Measurements from ENCODE around the gene RXRG.

The RXRG gene

DNA sequence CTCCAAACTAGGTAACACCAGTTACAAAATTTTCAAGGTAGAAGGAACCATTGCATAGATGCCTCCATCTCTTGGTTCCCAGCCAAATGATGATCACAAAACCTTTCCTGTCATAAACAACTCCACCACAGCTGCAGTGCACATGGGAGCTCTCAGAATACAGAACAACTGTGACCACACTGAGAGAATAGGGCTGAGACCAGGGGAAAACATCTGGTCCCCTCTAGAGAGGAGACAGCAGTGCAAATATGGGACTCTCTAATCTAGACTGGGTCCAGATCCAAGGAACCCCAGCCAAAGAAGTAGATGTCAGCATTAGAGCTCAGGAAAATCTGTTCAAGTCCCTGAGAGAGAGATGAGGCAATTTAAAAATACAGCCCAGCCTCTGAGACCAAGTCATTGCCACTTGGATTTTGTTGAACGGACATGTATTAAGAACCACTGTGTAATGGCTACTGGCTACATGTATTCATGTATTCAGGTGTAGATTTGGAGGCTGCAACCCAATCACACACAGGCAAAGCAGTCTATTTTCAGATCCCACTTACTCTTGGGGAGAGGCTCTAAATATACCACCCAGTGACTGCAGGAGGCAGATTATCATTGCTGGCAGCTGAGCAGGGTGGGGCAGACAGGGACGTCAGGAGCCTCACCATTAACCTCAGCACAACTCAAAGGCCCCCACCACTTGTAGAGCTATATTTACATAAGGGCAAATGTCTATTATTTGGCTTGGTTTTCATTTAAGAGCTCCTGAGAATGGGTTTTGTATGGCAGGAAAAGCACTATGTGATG, 7.6 kb upstream of the RXRG start:
- TF ChIP-seq EZH2phosphoT487 (IDR thresholded peaks at IDR 0.05; ENCODE audit: low read depth) = no peak
- TF ChIP-seq, protein P1, sequence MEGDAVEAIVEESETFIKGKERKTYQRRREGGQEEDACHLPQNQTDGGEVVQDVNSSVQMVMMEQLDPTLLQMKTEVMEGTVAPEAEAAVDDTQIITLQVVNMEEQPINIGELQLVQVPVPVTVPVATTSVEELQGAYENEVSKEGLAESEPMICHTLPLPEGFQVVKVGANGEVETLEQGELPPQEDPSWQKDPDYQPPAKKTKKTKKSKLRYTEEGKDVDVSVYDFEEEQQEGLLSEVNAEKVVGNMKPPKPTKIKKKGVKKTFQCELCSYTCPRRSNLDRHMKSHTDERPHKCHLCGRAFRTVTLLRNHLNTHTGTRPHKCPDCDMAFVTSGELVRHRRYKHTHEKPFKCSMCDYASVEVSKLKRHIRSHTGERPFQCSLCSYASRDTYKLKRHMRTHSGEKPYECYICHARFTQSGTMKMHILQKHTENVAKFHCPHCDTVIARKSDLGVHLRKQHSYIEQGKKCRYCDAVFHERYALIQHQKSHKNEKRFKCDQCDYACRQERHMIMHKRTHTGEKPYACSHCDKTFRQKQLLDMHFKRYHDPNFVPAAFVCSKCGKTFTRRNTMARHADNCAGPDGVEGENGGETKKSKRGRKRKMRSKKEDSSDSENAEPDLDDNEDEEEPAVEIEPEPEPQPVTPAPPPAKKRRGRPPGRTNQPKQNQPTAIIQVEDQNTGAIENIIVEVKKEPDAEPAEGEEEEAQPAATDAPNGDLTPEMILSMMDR (IDR thresholded peaks at IDR 0.05; ENCODE audit: low read depth, low read length) = no peak
- Histone ChIP-seq H4K20me1 (ENCODE audit: insufficient read depth, low read length) (no peaks in the 10 kb centered on the region), H3K36me3 (replicated peaks; ENCODE audit: low read depth, low read length) (no peaks in the 10 kb centered on the region), H3K27ac (ENCODE audit: low read length) (no peak overlapping the region), H3K27me3 (ENCODE audit: low read depth, low read length) (peaks cover 62% of the 10 kb centered on the region), H3K4me2 (ENCODE audit: low read length) (no peak overlapping the region), H3K9ac (ENCODE audit: low read length) (no peak overlapping the region), H3K9me3 (ENCODE audit: insufficient read depth, low read length) (no peaks in the 10 kb centered on the region), H3K4me1 (ENCODE audit: low read length) (no peaks in the 10 kb centered on the region), H3K79me2 (ENCODE audit: low read length) (no peaks in the 10 kb centered on the region), H3K4me3 (ENCODE audit: low read length) (no peak overlapping the region), H2AFZ (ENCODE audit: low read depth, low read length) (no peak overlapping the region)

DNA sequence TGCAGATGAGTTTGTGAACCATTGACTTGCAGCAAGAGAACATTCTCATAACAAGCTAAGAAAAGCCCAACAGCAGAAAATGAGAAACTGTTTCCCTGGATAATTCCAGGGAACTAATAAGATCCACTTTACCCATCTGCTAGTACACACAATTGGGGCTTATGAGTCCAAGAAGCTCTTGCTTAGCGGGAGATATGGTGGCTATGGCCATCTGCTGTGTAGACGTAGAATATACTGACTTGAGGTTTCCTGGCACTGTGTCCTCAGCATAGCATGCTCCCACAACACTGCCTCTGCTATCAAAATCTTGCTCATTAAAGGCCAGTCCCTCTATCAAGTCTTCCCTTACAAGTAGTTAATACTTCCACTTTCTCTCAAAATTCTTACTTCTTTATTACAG, 6.8 kb upstream of the RXRG start:
- H3K9me3 ChIP-seq (ENCODE audit: insufficient read depth, low read length) = no peaks in the 10 kb centered on the region
- H3K79me2 ChIP-seq (ENCODE audit: low read length) = no peaks in the 10 kb centered on the region
- H3K4me3 ChIP-seq (ENCODE audit: low read length) = no peak overlapping the region
- no peaks in the 10 kb centered on the region for H3K36me3 ChIP-seq (replicated peaks; ENCODE audit: low read depth, low read length)
- H3K9ac ChIP-seq (ENCODE audit: low read length) = no peak overlapping the region
- H3K4me1 ChIP-seq (ENCODE audit: low read length) = no peaks in the 10 kb centered on the region
- no peak overlapping the region for H2AFZ ChIP-seq (ENCODE audit: low read depth, low read length)
- peaks cover 62% of the 10 kb centered on the region for H3K27me3 ChIP-seq (ENCODE audit: low read depth, low read length)
- H3K4me2 ChIP-seq (ENCODE audit: low read length) = no peak overlapping the region
- no peaks in the 10 kb centered on the region for H4K20me1 ChIP-seq (ENCODE audit: insufficient read depth, low read length)
- no peak for TF ChIP-seq EZH2phosphoT487 (IDR thresholded peaks at IDR 0.05; ENCODE audit: low read depth)
- TF ChIP-seq, protein P1 (IDR thresholded peaks at IDR 0.05; ENCODE audit: low read depth, low read length) = no peak
- no peak overlapping the region for H3K27ac ChIP-seq (ENCODE audit: low read length)

DNA sequence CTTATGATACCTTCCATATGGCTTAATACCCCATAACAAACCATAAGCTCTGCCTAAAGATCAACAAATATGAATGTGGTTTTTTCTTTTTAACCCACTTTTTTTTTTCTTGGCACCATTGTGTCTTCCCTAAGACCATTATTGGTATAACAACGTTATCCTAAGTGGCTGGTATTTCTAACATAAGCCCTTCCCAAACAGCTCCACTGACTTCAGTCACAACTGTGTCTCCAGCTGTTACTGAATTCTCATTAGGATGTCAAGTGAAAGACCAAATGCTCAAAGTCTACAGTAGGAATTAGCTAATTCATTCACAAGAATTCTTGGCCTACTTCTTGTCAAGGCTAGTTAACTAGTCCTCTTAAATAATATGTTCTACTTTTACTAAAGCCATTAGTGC, 4.2 kb upstream of the RXRG start:
- no peaks in the 10 kb centered on the region for H3K36me3 ChIP-seq (replicated peaks; ENCODE audit: low read depth, low read length)
- no peaks in the 10 kb centered on the region for H3K79me2 ChIP-seq (ENCODE audit: low read length)
- H3K27me3 ChIP-seq (ENCODE audit: low read depth, low read length) = peaks cover 58% of the 10 kb centered on the region
- H3K9ac ChIP-seq (ENCODE audit: low read length) = no peak overlapping the region
- H4K20me1 ChIP-seq (ENCODE audit: insufficient read depth, low read length) = no peaks in the 10 kb centered on the region
- H3K4me3 ChIP-seq (ENCODE audit: low read length) = no peak overlapping the region
- H3K4me2 ChIP-seq (ENCODE audit: low read length) = no peak overlapping the region
- TF ChIP-seq, protein P1 (IDR thresholded peaks at IDR 0.05; ENCODE audit: low read depth, low read length) = no peak
- TF ChIP-seq EZH2phosphoT487 (IDR thresholded peaks at IDR 0.05; ENCODE audit: low read depth) = no peak
- H3K9me3 ChIP-seq (ENCODE audit: insufficient read depth, low read length) = no peaks in the 10 kb centered on the region
- H2AFZ ChIP-seq (ENCODE audit: low read depth, low read length) = no peak overlapping the region
- H3K4me1 ChIP-seq (ENCODE audit: low read length) = no peaks in the 10 kb centered on the region
- no peak overlapping the region for H3K27ac ChIP-seq (ENCODE audit: low read length)

GRCh38 chr1:165445388-165445787, 462 bp upstream of the RXRG start:
- H3K4me3 ChIP-seq (ENCODE audit: low read length) = no peak overlapping the region
- peaks cover 66% of the 10 kb centered on the region for H3K27me3 ChIP-seq (ENCODE audit: low read depth, low read length)
- no peak overlapping the region for H2AFZ ChIP-seq (ENCODE audit: low read depth, low read length)
- H4K20me1 ChIP-seq (ENCODE audit: insufficient read depth, low read length) = no peaks in the 10 kb centered on the region
- H3K27ac ChIP-seq (ENCODE audit: low read length) = no peak overlapping the region
- H3K9me3 ChIP-seq (ENCODE audit: insufficient read depth, low read length) = no peaks in the 10 kb centered on the region
- no peak overlapping the region for H3K4me2 ChIP-seq (ENCODE audit: low read length)
- H3K4me1 ChIP-seq (ENCODE audit: low read length) = no peaks in the 10 kb centered on the region
- TF ChIP-seq, protein P1 (IDR thresholded peaks at IDR 0.05; ENCODE audit: low read depth, low read length) = no peak
- TF ChIP-seq EZH2phosphoT487 (IDR thresholded peaks at IDR 0.05; ENCODE audit: low read depth) = no peak
- no peaks in the 10 kb centered on the region for H3K79me2 ChIP-seq (ENCODE audit: low read length)
- no peak overlapping the region for H3K9ac ChIP-seq (ENCODE audit: low read length)
- no peaks in the 10 kb centered on the region for H3K36me3 ChIP-seq (replicated peaks; ENCODE audit: low read depth, low read length)
